Stimulated activated CD8-positive, alpha-beta memory T cell treated with anti-CD3 and anti-CD28 coated beads, Interleukin-7, amount 100 ng/mL, for 24 hours (primary cell): Measurements from ENCODE around the gene STK38L.

Experiments used
- DNase-seq: peaks from one replicate; pipeline ENCODE4 v3.0.0-alpha.2; 2020; ENCODE audit warnings: low read depth

Gene STK38L

GRCh38 chr12:27345376-27345775 lies 101.3 kb downstream of the STK38L start:
- no peak for DNase-seq

GRCh38 chr12:27347779-27348178 lies 103.7 kb downstream of the STK38L start:
- no peak for DNase-seq

- DNase-seq, result no peak
Measured at GRCh38 chr12:27351476-27351875, 107.4 kb downstream of the STK38L start.

- no peak for DNase-seq
Measured at GRCh38 chr12:27355486-27355885, 111.4 kb downstream of the STK38L start.

GRCh38 chr12:27355979-27356378 lies 111.9 kb downstream of the STK38L start:
- DNase-seq, result no peak

- no peak for DNase-seq
Measured at GRCh38 chr12:27359578-27360340, 115.7 kb downstream of the STK38L start.

DNA sequence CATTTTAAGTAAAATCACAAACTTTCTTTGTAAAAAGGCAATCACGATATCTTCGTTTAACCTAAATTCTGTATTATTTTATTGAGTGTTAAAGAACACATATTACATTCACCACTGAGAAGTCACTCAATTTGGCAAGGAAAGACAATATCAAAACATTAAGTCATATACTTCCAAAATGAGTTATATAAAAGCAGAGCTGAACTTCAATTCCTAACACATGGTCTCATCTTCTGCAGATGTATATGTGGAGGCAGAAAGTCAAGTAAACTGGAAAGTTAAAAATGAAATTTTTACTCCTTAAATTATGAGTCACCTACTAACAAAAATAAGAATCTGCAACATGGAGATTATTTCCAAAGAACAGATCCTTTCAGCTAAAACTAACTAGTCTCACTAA lies 117.3 kb downstream of the STK38L start:
- DNase-seq, result no peak

DNA sequence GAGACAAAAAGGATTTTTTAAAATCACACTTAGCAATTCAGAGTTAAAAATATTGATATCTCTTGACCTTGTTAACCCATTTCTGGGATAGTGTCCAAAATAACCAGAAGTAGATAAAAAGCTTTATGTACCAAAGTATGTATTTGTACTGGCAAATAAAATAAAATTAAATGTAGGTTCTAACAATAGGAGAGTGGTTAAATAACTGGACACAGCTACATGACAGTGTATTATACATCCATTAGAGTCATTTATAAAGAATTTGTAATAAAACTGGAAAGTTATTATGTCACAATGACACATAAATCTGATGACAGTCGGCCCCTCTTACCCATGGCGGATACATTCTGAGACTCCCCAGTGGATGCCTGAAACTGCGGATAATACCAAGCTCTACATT lies 122.5 kb downstream of the STK38L start:
- DNase-seq, result no peak

DNA sequence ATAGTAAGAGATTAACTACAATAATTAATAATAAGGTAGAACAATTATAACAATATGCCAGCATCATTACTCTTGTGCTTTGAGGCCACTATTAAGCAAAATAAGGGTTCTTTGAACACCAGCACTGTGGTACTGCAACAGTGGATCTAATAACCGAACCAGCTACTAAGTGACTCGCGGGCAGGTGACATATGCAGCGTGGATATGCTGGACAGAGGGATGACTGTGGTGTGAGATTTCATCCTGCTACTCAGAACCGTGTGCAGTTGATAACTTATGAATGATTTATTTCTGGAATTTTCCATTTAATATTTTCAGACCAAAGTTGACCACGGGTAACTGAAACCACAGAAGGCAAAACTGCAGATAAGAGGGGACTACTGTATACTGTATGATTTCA lies 123.0 kb downstream of the STK38L start:
- no peak for DNase-seq
